ENCODE data around the gene MAL. TPM values are rescaled to one million over a fixed set of nuclear protein-coding genes. Genes with fewer than 3 reads are reported as not detected.

Gene MAL
- polyA plus RNA-seq, 1 of the 3 experiments (the other 2 are of a cell fraction), result not detected

- no peak overlapping the region for H3K4me2 ChIP-seq
- no peaks in the 10 kb centered on the region for H3K9me3 ChIP-seq
- DNase-seq, result no peak
- no peak overlapping the region for H2AFZ ChIP-seq (ENCODE audit: low read depth)
- no peak for TF ChIP-seq MEF2A (IDR thresholded peaks at IDR 0.05; ENCODE audit: borderline replicate concordance, low read depth)
- TF ChIP-seq RCOR1 (IDR thresholded peaks at IDR 0.05; ENCODE audit: low read length), result no peak
- TF ChIP-seq PBX3 (IDR thresholded peaks at IDR 0.05), result no peak
- no peak for TF ChIP-seq RAD21 (IDR thresholded peaks at IDR 0.05; ENCODE audit: low read length)
- TF ChIP-seq TAF1 (IDR thresholded peaks at IDR 0.05; ENCODE audit: borderline replicate concordance, low read depth, low read length), result no peak
- TF ChIP-seq USF1 (IDR thresholded peaks at IDR 0.05; ENCODE audit: borderline replicate concordance, low read depth), result no peak
- no peak overlapping the region for H3K27ac ChIP-seq (ENCODE audit: low read depth in 2 of 2, low read length in 1 of 2)
- no peak overlapping the region for H3K9ac ChIP-seq
- H3K9me2 ChIP-seq, result no peaks in the 10 kb centered on the region
- ChIA-PET POLR2A (no interaction called here), CTCF (interaction anchor here (3.2 kb wide), 1 partner anchor 20 kb away, joined by 15 read pairs; no protein-coding TSS in a partner anchor)
- no peaks in the 10 kb centered on the region for H3K36me3 ChIP-seq (replicated peaks in 1 of 2; ENCODE audit: control insufficient read depth in 1 of 2, insufficient read depth in 2 of 2, low read length in 1 of 2)
- H4K20me1 ChIP-seq (ENCODE audit: insufficient read depth), result no peaks in the 10 kb centered on the region
- peaks cover 53% of the 10 kb centered on the region for H3K27me3 ChIP-seq (ENCODE audit: insufficient read depth)
- H3F3A ChIP-seq (replicated peaks; ENCODE audit: insufficient read depth), result no peaks in the 10 kb centered on the region
- H3K79me2 ChIP-seq (ENCODE audit: insufficient read depth), result no peaks in the 10 kb centered on the region
- WGBS (ENCODE audit: low lambda C conversion rate), result 59% methylated on average over 13 of the region's 15 CpGs
- no peak overlapping the region for H3K4me3 ChIP-seq (ENCODE audit: low read depth in 2 of 2, low read length in 1 of 2)
- no peaks in the 10 kb centered on the region for H3K4me1 ChIP-seq (ENCODE audit: control insufficient read depth in 1 of 2, insufficient read depth in 2 of 2, low read depth in 1 of 2, low read length in 1 of 2)
These were observed 31.3 kb downstream of the MAL start for GRCh38 chr2:95056461-95057459.

- CTCF ChIA-PET, result interaction anchor here (3.2 kb wide), 1 partner anchor 19 kb away, joined by 15 read pairs; no protein-coding TSS in a partner anchor
- H3K27ac ChIP-seq (ENCODE audit: low read depth in 2 of 2, low read length in 1 of 2), result no peak overlapping the region
- TF ChIP-seq NFIC (IDR thresholded peaks at IDR 0.05; ENCODE audit: borderline replicate concordance), result no peak
- no peak for TF ChIP-seq SIN3A (IDR thresholded peaks at IDR 0.05; ENCODE audit: borderline replicate concordance, low read depth, low read length)
- no peak for TF ChIP-seq RCOR1 (IDR thresholded peaks at IDR 0.05; ENCODE audit: low read length)
- TF ChIP-seq REST (IDR thresholded peaks at IDR 0.05; ENCODE audit: low read depth, low read length), result no peak
- no peak for TF ChIP-seq FOXM1 (IDR thresholded peaks at IDR 0.05; ENCODE audit: low read depth)
- TF ChIP-seq SMC3 (IDR thresholded peaks at IDR 0.05; ENCODE audit: low read depth, low read length), result no peak
- TF ChIP-seq ZBTB33 (IDR thresholded peaks at IDR 0.05; ENCODE audit: borderline replicate concordance, low read depth), result no peak
- no peak for TF ChIP-seq TEAD4 (IDR thresholded peaks at IDR 0.05; ENCODE audit: borderline replicate concordance, insufficient read depth)
- TF ChIP-seq GABPA (IDR thresholded peaks at IDR 0.05; ENCODE audit: low read depth), result no peak
- no peak for TF ChIP-seq RAD21 (IDR thresholded peaks at IDR 0.05; ENCODE audit: low read length)
- no peak for TF ChIP-seq FOSL2 (IDR thresholded peaks at IDR 0.05; ENCODE audit: borderline replicate concordance, low read depth)
- TF ChIP-seq NRF1 (IDR thresholded peaks at IDR 0.05; ENCODE audit: low read depth, low read length), result no peak
These were observed 32.2 kb downstream of the MAL start for GRCh38 chr2:95057535-95058370.

More at GRCh38 chr2:95057535-95058370, 32.2 kb downstream of the MAL start:
- Histone ChIP-seq H3K9me2 (no peaks in the 10 kb centered on the region), H4K20me1 (ENCODE audit: insufficient read depth) (no peaks in the 10 kb centered on the region), H3K36me3 (replicated peaks in 1 of 2; ENCODE audit: control insufficient read depth in 1 of 2, insufficient read depth in 2 of 2, low read length in 1 of 2) (no peaks in the 10 kb centered on the region), H2AFZ (ENCODE audit: low read depth) (no peak overlapping the region), H3K9ac (no peak overlapping the region), H3K4me2 (no peak overlapping the region), H3K27me3 (ENCODE audit: insufficient read depth) (peaks cover 53% of the 10 kb centered on the region), H3K9me3 (no peaks in the 10 kb centered on the region), H3K4me3 (ENCODE audit: low read depth in 2 of 2, low read length in 1 of 2) (no peak overlapping the region), H3K79me2 (ENCODE audit: insufficient read depth) (no peaks in the 10 kb centered on the region), H3K4me1 (ENCODE audit: control insufficient read depth in 1 of 2, insufficient read depth in 2 of 2, low read depth in 1 of 2, low read length in 1 of 2) (no peaks in the 10 kb centered on the region), H3F3A (replicated peaks; ENCODE audit: insufficient read depth) (no peaks in the 10 kb centered on the region)
- POLR2A ChIA-PET, result no interaction called here
- 66% methylated on average over 20 of the region's 28 CpGs for WGBS (ENCODE audit: low lambda C conversion rate)
- DNase-seq, result no peak

Measured in SK-N-SH (cell line).